Activated T-helper 1 cell treated with Interleukin-2 at 50 U/mL for 16 hours (primary cell): Measurements from ENCODE around the gene MMP24OS.

ENCODE experiments used
- DNase-seq: peaks from one replicate; pipeline ENCODE4 v3.0.0-alpha.2; 2020; ENCODE audit warnings: low read depth

The MMP24OS gene

GRCh38 chr20:35251613-35251940 lies 26.3 kb downstream of the MMP24OS start:
- no peak for DNase-seq

- DNase-seq: no peak
Observed at GRCh38 chr20:35248641-35249475, 29.1 kb downstream of the MMP24OS start.

- no peak for DNase-seq
Observed at GRCh38 chr20:35246723-35247122, 31.2 kb downstream of the MMP24OS start.

- no peak for DNase-seq
Observed at GRCh38 chr20:35243986-35244385, 33.9 kb downstream of the MMP24OS start.

- DNase-seq: no peak
Observed at GRCh38 chr20:35243317-35243716, 34.6 kb downstream of the MMP24OS start.

- no peak for DNase-seq
Observed at GRCh38 chr20:35240811-35241293, 37.1 kb downstream of the MMP24OS start.

GRCh38 chr20:35240083-35240810 lies 37.7 kb downstream of the MMP24OS start:
- no peak for DNase-seq

- no peak for DNase-seq
Observed at GRCh38 chr20:35238735-35239134, 39.2 kb downstream of the MMP24OS start.

GRCh38 chr20:35238170-35238569 lies 39.8 kb downstream of the MMP24OS start:
- DNase-seq: no peak

- no peak for DNase-seq
Observed at GRCh38 chr20:35237486-35237885, 40.4 kb downstream of the MMP24OS start.

- no peak for DNase-seq
Observed at GRCh38 chr20:35235881-35236280, 42.0 kb downstream of the MMP24OS start.

GRCh38 chr20:35232575-35232974 lies 45.3 kb downstream of the MMP24OS start:
- no peak for DNase-seq

GRCh38 chr20:35226884-35227681 lies 50.8 kb downstream of the MMP24OS start:
- peak; percentile 7 for DNase-seq
